HepG2 (cell line): ENCODE measurements around the gene FTCD. TPM values are rescaled to one million over a fixed set of nuclear protein-coding genes. Genes with fewer than 3 reads are reported as not detected.

Experiments used
- ATAC-seq: fragments of 200-7000 bp; cut with Tn5 transposase; 3 replicates; pipeline ENCODE4 v1.9.1; 2020; ENCODE audit warnings: mild to moderate bottlenecking, moderate library complexity
- Bru-seq: library from RNA; stranded (reverse); fragments of 400-500 nt; gene quantifications from one replicate; lab custom pipeline; 2021; lab: Mats Ljungman, UMichigan
- BruChase-seq, 2 experiments: library from RNA; stranded (reverse); fragments of 400-500 nt; gene quantifications; one replicate each; lab custom pipeline; 2021; lab: Mats Ljungman, UMichigan
- BruUV-seq: library from RNA; stranded (reverse); fragments of 400-500 nt; replicated peaks from 2 replicates; lab custom pipeline; 2021; lab: Mats Ljungman, UMichigan
- CTCF ChIA-PET: fragments of 300-600 bp; formaldehyde crosslinking; extraction: SDS; loops from one replicate; lab custom pipeline; 2021; ENCODE audit warnings: low total read pairs, inconsistent platforms, low intra/inter-chr PET ratio; lab: Yijun Ruan, JAX
- POLR2A ChIA-PET: fragments of 350-600 bp; sonication (Branson Sonifier 250); formaldehyde crosslinking; loops from one replicate; lab custom pipeline; 2020; ENCODE audit warnings: antibody characterized with exemption, inconsistent platforms; lab: Yijun Ruan, JAX
- DNase-seq: peaks from one replicate; pipeline ENCODE4 v3.0.0-alpha.2; 2015; ENCODE audit warnings: low spot score
- FAIRE-seq: peaks from 3 replicates; lab custom pipeline; 2011; peaks lifted over from hg19 to GRCh38; lab: Jason Lieb, UNC
- H2AFZ ChIP-seq: one replicate; pipeline ENCODE4 v1.6.1; 2011; ENCODE audit warnings: low read length, inconsistent platforms
- H3K27ac ChIP-seq: fragments of 300-600 bp; 3 replicates; pipeline ENCODE4 v1.8.0; 2011; ENCODE audit warnings: mixed run types, mild to moderate bottlenecking, mixed read lengths, low read length, inconsistent platforms; ENCODE audit not compliant: insufficient read depth; ENCODE audit errors: extremely low read length
- H3K27me3 ChIP-seq, 2 experiments: fragments of 200-600 bp in 1 of 2; 2 replicates in 1 of 2; 3 replicates in 1 of 2; pipeline versions ENCODE4 v1.6.0 to v1.8.0; 2011; ENCODE audit warnings: low read length in 2 of 2, mild to moderate bottlenecking in 2 of 2, moderate library complexity in 2 of 2, inconsistent platforms in 1 of 2; ENCODE audit not compliant: insufficient read depth in 2 of 2, control insufficient read depth in 1 of 2
- H3K36me3 ChIP-seq, 2 experiments: fragments of 200-600 bp in 1 of 2; replicated peaks in 1 of 2; 2 replicates in 1 of 2; 3 replicates in 1 of 2; pipeline versions ENCODE4 v1.5.1 to v1.8.0; 2011; ENCODE audit warnings: low read length in 2 of 2, inconsistent platforms in 1 of 2; ENCODE audit not compliant: insufficient read depth in 2 of 2, control insufficient read depth in 1 of 2
- H3K4me1 ChIP-seq: 2 replicates; pipeline ENCODE4 v1.5.1; 2012; ENCODE audit warnings: low read length, inconsistent platforms; ENCODE audit not compliant: insufficient read depth
- H3K4me2 ChIP-seq: 2 replicates; pipeline ENCODE4 v1.6.0; 2011; ENCODE audit warnings: low read depth, low read length, inconsistent platforms
- H3K4me3 ChIP-seq, 3 experiments: fragments of 200-600 bp in 1 of 3; sonication (generic), shearing (Covaris generic) in 1 of 3; replicated peaks in 1 of 3; 2 replicates each; pipeline ENCODE4 v1.5.1; 2011 to 2016; ENCODE audit warnings: low read length in 3 of 3, inconsistent platforms in 2 of 3, low read depth in 2 of 3, mild to moderate bottlenecking in 2 of 3, control low read depth in 1 of 3, mixed read lengths in 1 of 3; ENCODE audit not compliant: insufficient read depth in 1 of 3
- H3K79me2 ChIP-seq: one replicate; pipeline ENCODE4 v1.6.1; 2011; ENCODE audit warnings: low read length, inconsistent platforms; ENCODE audit not compliant: insufficient read depth
- H3K9ac ChIP-seq: 2 replicates; pipeline ENCODE4 v1.6.0; 2011; ENCODE audit warnings: mild to moderate bottlenecking, low read depth, low read length, inconsistent platforms; ENCODE audit not compliant: insufficient read depth
- H3K9me3 ChIP-seq: 2 replicates; pipeline ENCODE4 v1.5.1; 2012; ENCODE audit warnings: mild to moderate bottlenecking, low read length
- H4K20me1 ChIP-seq: 2 replicates; pipeline ENCODE4 v1.6.0; 2011; ENCODE audit warnings: inconsistent platforms, mild to moderate bottlenecking, low read length, moderate library complexity; ENCODE audit not compliant: insufficient read depth
- HOXA9 ChIP-seq: sonication (generic); formaldehyde crosslinking; IDR thresholded peaks from 2 replicates; pipeline ENCODE4 v1.8.1; 2022; ENCODE audit warnings: missing genetic modification reagents, mild to moderate bottlenecking, moderate library complexity, borderline replicate concordance
- LCORL ChIP-seq, 2 experiments: fragments of 450-650 bp in 1 of 2; sonication (generic) in 1 of 2; formaldehyde crosslinking in 1 of 2; IDR thresholded peaks; 2 replicates each; pipeline versions ENCODE4 v1.5.0 to v1.6.1; 2017 to 2020; ENCODE audit warnings: antibody characterized with exemption in 1 of 2, missing genetic modification reagents in 1 of 2
- NFE2L1 ChIP-seq: sonication (generic); formaldehyde crosslinking; IDR thresholded peaks from 2 replicates; pipeline ENCODE4 v1.4.0; 2020; ENCODE audit warnings: missing genetic modification reagents, mild to moderate bottlenecking, borderline replicate concordance
- PAX8 ChIP-seq: sonication (generic); formaldehyde crosslinking; IDR thresholded peaks from 2 replicates; pipeline ENCODE4 v1.8.0; 2022; ENCODE audit warnings: mild to moderate bottlenecking, missing genetic modification reagents, borderline replicate concordance
- SUZ12 ChIP-seq: fragments of 150-350 bp; IDR thresholded peaks from 2 replicates; pipeline ENCODE4 v1.6.1; 2014; ENCODE audit warnings: low read depth, low read length
- ZMYM2 ChIP-seq: sonication (generic); formaldehyde crosslinking; IDR thresholded peaks from 2 replicates; pipeline ENCODE4 v1.8.0; 2022; ENCODE audit warnings: mild to moderate bottlenecking, missing genetic modification reagents
- ZNF564 ChIP-seq: sonication (generic); formaldehyde crosslinking; IDR thresholded peaks from 2 replicates; pipeline ENCODE4 v1.8.1; 2023; ENCODE audit warnings: mild to moderate bottlenecking, missing genetic modification reagents
- WGBS: methylation state at CpG from one replicate; pipeline ENCODE4 v1.1.6; 2017; ENCODE audit warnings: low lambda C conversion rate; 5-methylcytosine and 5-hydroxymethylcytosine counted together
- in situ Hi-C: cut with HindIII; loops from 2 replicates; pipeline ENCODE4 v1.10.0; 2017; ENCODE audit warnings: low pct_unique_long_range_greater_than_20kb; ENCODE audit not compliant: extremely low pct_ligation_motif_present
- intact Hi-C: fragments of 100-400 bp; cut with micrococcal nuclease; formaldehyde crosslinking; loops from one replicate; pipeline ENCODE4 v1.10.0; 2022; ENCODE audit not compliant: unreplicated experiment
- long read RNA-seq, 2 experiments: library from RNA in 1 of 2; library from polyadenylated mRNA in 1 of 2; stranded (forward) in 1 of 2; unstranded in 1 of 2; transcript quantifications; one replicate each; pipeline ENCODE4 v2.0.0, GENCODE V29; 2019 to 2022
- polyA minus RNA-seq, 3 experiments: library from RNA; depleted of rRNA, polyadenylated mRNA; stranded (reverse); fragments of >200 nt; gene quantifications; 2 replicates each; pipeline ENCODE4 v1.2.3, GENCODE V29; 2011; ENCODE audit warnings: low replicate concordance in 1 of 3
- polyA plus RNA-seq, 8 experiments: library from polyadenylated mRNA; depleted of rRNA in 3 of 8; stranded (reverse) in 7 of 8; unstranded in 1 of 8; fragments of >200 nt; fragmentation: Illumina TruSeq in 4 of 8; extraction: Trizol in 4 of 8; gene quantifications; 2 replicates each; pipeline versions ENCODE4 v1.2.1 to v1.2.3, GENCODE V29; 2011 to 2016; ENCODE audit warnings: low read depth in 4 of 8, missing spikeins in 1 of 8, mixed read lengths in 1 of 8; ENCODE audit not compliant: insufficient read depth in 1 of 8
- total RNA-seq, 5 experiments: library from RNA; depleted of rRNA; stranded (reverse); fragments of >200 nt; fragmentation: Illumina TruSeq; extraction: Trizol; gene quantifications; 2 replicates each; pipeline ENCODE4 v1.2.3, GENCODE V29; 2016; ENCODE audit warnings: low read depth in 1 of 5
- TF ChIP-seq, protein P1 (sequence below): sonication (generic); formaldehyde crosslinking; IDR thresholded peaks from 2 replicates; pipeline ENCODE4 v1.4.0; 2020; ENCODE audit warnings: mild to moderate bottlenecking, missing genetic modification reagents
- TF ChIP-seq, protein P2 (sequence below): sonication (generic); formaldehyde crosslinking; IDR thresholded peaks from 2 replicates; pipeline ENCODE4 v1.4.0; 2020; ENCODE audit warnings: missing genetic modification reagents

The FTCD gene, protein sequence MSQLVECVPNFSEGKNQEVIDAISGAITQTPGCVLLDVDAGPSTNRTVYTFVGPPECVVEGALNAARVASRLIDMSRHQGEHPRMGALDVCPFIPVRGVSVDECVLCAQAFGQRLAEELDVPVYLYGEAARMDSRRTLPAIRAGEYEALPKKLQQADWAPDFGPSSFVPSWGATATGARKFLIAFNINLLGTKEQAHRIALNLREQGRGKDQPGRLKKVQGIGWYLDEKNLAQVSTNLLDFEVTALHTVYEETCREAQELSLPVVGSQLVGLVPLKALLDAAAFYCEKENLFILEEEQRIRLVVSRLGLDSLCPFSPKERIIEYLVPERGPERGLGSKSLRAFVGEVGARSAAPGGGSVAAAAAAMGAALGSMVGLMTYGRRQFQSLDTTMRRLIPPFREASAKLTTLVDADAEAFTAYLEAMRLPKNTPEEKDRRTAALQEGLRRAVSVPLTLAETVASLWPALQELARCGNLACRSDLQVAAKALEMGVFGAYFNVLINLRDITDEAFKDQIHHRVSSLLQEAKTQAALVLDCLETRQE
- 78.5 and 105 TPM in 2 replicates for total RNA-seq (2016; rRNA removed; fragmentation: Illumina TruSeq; extraction: Trizol)
- total RNA-seq (2016; cell fraction: cytosol; rRNA removed; fragmentation: Illumina TruSeq; extraction: Trizol; ENCODE audit: low read depth) = 13.1 and 13.2 TPM in 2 replicates
- total RNA-seq (2016; cell fraction: insoluble cytoplasmic fraction; rRNA removed; fragmentation: Illumina TruSeq; extraction: Trizol) = 61.2 and 115 TPM in 2 replicates
- 21.0 and 27.4 TPM in 2 replicates for total RNA-seq (2016; cell fraction: membrane; rRNA removed; fragmentation: Illumina TruSeq; extraction: Trizol)
- 94.5 and 110 TPM in 2 replicates for total RNA-seq (2016; cell fraction: nucleus; rRNA removed; fragmentation: Illumina TruSeq; extraction: Trizol)
- polyA plus RNA-seq (2011; rRNA removed) = 75.7 and 112 TPM in 2 replicates
- 34.7 and 61.2 TPM in 2 replicates for polyA plus RNA-seq (2011; cell fraction: cytosol; rRNA removed)
- polyA plus RNA-seq (2011; cell fraction: nucleus; rRNA removed) = 656 and 751 TPM in 2 replicates
- polyA plus RNA-seq (2012) = 108 and 140 TPM in 2 replicates
- polyA plus RNA-seq (2016; cell fraction: cytosol; fragmentation: Illumina TruSeq; extraction: Trizol; ENCODE audit: low read depth) = 11.0 and 12.4 TPM in 2 replicates
- 47.9 and 52.0 TPM in 2 replicates for polyA plus RNA-seq (2016; cell fraction: insoluble cytoplasmic fraction; fragmentation: Illumina TruSeq; extraction: Trizol; ENCODE audit: low read depth)
- polyA plus RNA-seq (2016; cell fraction: membrane; fragmentation: Illumina TruSeq; extraction: Trizol; ENCODE audit: low read depth) = 11.9 and 17.7 TPM in 2 replicates
- polyA plus RNA-seq (2016; cell fraction: nucleus; fragmentation: Illumina TruSeq; extraction: Trizol; ENCODE audit: insufficient read depth, low read depth) = 369 and 379 TPM in 2 replicates
- 0.42 and 84.7 TPM in 2 replicates for polyA minus RNA-seq (2011; rRNA and poly(A)+ RNA removed; ENCODE audit: low replicate concordance)
- polyA minus RNA-seq (2011; cell fraction: cytosol; rRNA and poly(A)+ RNA removed) = 33.3 and 39.2 TPM in 2 replicates
- 93.9 and 118 TPM in 2 replicates for polyA minus RNA-seq (2011; cell fraction: nucleus; rRNA and poly(A)+ RNA removed)
- percentile 90 among the genes with signal in this experiment for Bru-seq, nascent RNA
- BruChase-seq, experiment 1, labeled RNA remaining after a 6-hour chase = percentile 92 among the genes with signal in this experiment
- BruChase-seq, experiment 2, labeled RNA remaining after a 2-hour chase = percentile 94 among the genes with signal in this experiment
- long read RNA-seq, experiment 1, transcript FTCD-201 (15 exons, 1,905 nt) = minor isoform, 5 of 147 reads
- long read RNA-seq, experiment 1, transcript FTCD-203 (14 exons, 1,878 nt) = major isoform, 83 of 147 reads
- long read RNA-seq, experiment 1, partial matches to known transcripts = 25 of 147 reads
- long read RNA-seq, experiment 1, other reads (novel, unspliced or antisense) = 32 of 147 reads
- long read RNA-seq, experiment 2, transcript FTCD-203 (14 exons, 1,878 nt) = major isoform, 64 of 126 reads
- long read RNA-seq, experiment 2, partial matches to known transcripts = 26 of 126 reads
- long read RNA-seq, experiment 2, other reads (novel, unspliced or antisense) = 35 of 126 reads

DNA sequence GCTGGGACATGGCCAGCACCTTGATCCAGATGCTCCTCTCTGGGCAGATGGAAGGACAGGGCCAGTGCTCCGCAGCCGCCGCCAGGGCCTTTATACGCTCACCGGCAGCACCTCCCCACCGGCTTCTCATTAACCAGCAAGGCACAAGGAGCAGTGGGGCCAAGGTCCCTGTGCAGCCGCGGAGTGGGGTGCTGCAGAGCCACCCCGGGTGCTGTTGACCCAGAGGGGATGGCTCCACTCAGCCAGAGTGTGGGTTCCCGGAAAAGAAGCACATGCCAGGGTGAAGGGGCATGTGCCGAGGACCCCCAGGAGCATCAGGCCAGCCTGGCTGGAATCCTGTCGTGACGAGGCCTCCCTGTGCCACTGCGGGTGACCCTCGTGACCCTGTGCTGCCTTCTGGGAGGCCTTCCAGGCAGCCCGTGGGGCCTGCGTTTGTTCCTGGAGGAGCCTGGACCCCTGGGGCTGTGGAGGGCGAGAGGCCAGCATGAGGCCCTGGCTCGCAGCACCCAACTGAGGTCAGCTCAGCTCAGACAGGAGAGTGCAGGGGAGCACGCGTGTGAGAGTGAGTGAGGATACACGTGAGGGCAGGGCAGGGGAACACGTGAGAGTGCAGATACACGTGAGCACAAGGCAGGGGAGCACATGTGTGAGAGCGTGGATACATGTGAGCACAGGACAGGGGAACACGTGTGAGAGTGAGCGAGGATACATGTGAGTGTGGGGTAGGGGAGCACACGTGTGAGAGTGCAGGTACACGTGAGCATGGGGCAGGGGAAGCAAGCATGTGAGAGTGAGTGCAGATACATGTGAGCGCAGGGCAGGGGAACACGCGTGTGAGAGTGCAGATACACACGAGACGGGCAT is at the start of gene FTCD:
TSS of gene FTCD (minus strand) at position 66 of the 864 bp plus-strand sequence. CDS start at position 10, 56 bp downstream.
- Histone ChIP-seq H3K79me2 (peaks cover 23% of the 10 kb centered on the region), H3K9me3 (no peaks in the 10 kb centered on the region), H3K4me1 (peaks cover 43% of the 10 kb centered on the region), H3K36me3 (peaks cover 0 to 10% of the 10 kb centered on the region in 2 experiments; a peak in 1 of 5 replicates), H3K9ac (peak within 1 kb of the TSS; percentile 86), H2AFZ (no peak within 1 kb of the TSS), H3K4me2 (peak within 1 kb of the TSS; percentile 94), H4K20me1 (peaks cover 8% of the 10 kb centered on the region; the same call in 1 of the 2 replicates), H3K27me3 (no peaks in the 10 kb centered on the region; a peak in 2 of 5 replicates), H3K4me3 (peak within 1 kb of the TSS; percentile 84 to 97 (median 96)), H3K27ac (peak within 1 kb of the TSS; percentile 83)
- WGBS = 57% methylated on average over 18 of the region's 34 CpGs
- ChIA-PET CTCF (no interaction called here), POLR2A (interaction anchor here (0.7 to 1.7 kb wide), 2 partner anchors 13 to 108 kb away, joined by 3 to 10 read pairs; no protein-coding TSS in a partner anchor)
- peak; percentile 77 for ATAC-seq
- in situ Hi-C loops = no loop called here
- peak; percentile 72 for DNase-seq
- no TSS peak for BruUV-seq
- FAIRE-seq = peak; percentile 59
- intact Hi-C loops = loop anchor here (5.0 kb wide), 1 partner anchor 72 kb away; the partner anchor contains the start of gene LSS
- peak; percentile 79; the same call in 1 of the 2 replicates for TF ChIP-seq NFE2L1
- TF ChIP-seq SUZ12 = no peak
- peak; percentile 76; the same call in 1 of the 2 replicates for TF ChIP-seq ZNF564
- peak; percentile 81; the same call in 1 of the 2 replicates for TF ChIP-seq HOXA9 (CRISPR knock-in tag)
- TF ChIP-seq ZMYM2 (CRISPR knock-in tag) = no peak
- TF ChIP-seq, protein P1, sequence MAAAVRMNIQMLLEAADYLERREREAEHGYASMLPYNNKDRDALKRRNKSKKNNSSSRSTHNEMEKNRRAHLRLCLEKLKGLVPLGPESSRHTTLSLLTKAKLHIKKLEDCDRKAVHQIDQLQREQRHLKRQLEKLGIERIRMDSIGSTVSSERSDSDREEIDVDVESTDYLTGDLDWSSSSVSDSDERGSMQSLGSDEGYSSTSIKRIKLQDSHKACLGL (CRISPR knock-in tag) = peak; percentile 80
- TF ChIP-seq, protein P2, sequence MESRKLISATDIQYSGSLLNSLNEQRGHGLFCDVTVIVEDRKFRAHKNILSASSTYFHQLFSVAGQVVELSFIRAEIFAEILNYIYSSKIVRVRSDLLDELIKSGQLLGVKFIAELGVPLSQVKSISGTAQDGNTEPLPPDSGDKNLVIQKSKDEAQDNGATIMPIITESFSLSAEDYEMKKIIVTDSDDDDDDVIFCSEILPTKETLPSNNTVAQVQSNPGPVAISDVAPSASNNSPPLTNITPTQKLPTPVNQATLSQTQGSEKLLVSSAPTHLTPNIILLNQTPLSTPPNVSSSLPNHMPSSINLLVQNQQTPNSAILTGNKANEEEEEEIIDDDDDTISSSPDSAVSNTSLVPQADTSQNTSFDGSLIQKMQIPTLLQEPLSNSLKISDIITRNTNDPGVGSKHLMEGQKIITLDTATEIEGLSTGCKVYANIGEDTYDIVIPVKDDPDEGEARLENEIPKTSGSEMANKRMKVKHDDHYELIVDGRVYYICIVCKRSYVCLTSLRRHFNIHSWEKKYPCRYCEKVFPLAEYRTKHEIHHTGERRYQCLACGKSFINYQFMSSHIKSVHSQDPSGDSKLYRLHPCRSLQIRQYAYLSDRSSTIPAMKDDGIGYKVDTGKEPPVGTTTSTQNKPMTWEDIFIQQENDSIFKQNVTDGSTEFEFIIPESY (CRISPR knock-in tag) = no peak
- no peak for TF ChIP-seq LCORL (IDR thresholded peaks at IDR 0.05)
- TF ChIP-seq LCORL (CRISPR knock-in tag; IDR thresholded peaks at IDR 0.05) = peak; percentile 91
- 0 out of 2 replicates have a peak, but pooled peaks have one; percentile 19 for TF ChIP-seq PAX8 (CRISPR knock-in tag)
